Activated T-helper 17 cell treated with anti-CD3 and anti-CD28 coated beads, Interleukin-2, amount 50 U/mL, for 72 hours (primary cell): ENCODE data around the gene ITGBL1. TPM values are rescaled to one million over a fixed set of nuclear protein-coding genes. Genes with fewer than 3 reads are reported as not detected.
A peak's percentile ranks its signal among the peaks of the same experiment; 100 is the strongest.
"Not testable (repeated sequence)": the region's sequence is repeated elsewhere in the genome, so short reads cannot be mapped to it uniquely, and the experiment has no call there.

Experiments
- ATAC-seq: fragments of 150-1000 bp; cut with Tn5 transposase; replicated peaks from 2 replicates; pipeline ENCODE4 v1.10.0; 2021; ENCODE audit warnings: mild to moderate bottlenecking, moderate library complexity
- H3K27ac Mint-ChIP-seq: one replicate; pipeline ENCODE4 v1.8.0; 2022; ENCODE audit warnings: mixed read lengths
- H3K27me3 Mint-ChIP-seq: one replicate; pipeline ENCODE4 v1.8.0; 2022; ENCODE audit warnings: mixed read lengths
- H3K36me3 Mint-ChIP-seq: one replicate; pipeline ENCODE4 v1.8.0; 2022; ENCODE audit warnings: low read depth, mild to moderate bottlenecking, mixed read lengths
- H3K4me1 Mint-ChIP-seq: one replicate; pipeline ENCODE4 v1.8.0; 2022; ENCODE audit warnings: mixed read lengths
- H3K4me3 Mint-ChIP-seq: one replicate; pipeline ENCODE4 v1.8.0; 2022; ENCODE audit warnings: mild to moderate bottlenecking, mixed read lengths
- H3K9me3 Mint-ChIP-seq: one replicate; pipeline ENCODE4 v1.8.0; 2022; ENCODE audit warnings: mixed read lengths
- total RNA-seq, 2 donors: library from RNA; stranded (reverse); gene quantifications; one replicate each; pipeline ENCODE4 v1.2.3, GENCODE V29; 2022

The ITGBL1 gene
- total RNA-seq, 2 donors from 2014 or later, result 0.05 TPM; not detected in 1

DNA sequence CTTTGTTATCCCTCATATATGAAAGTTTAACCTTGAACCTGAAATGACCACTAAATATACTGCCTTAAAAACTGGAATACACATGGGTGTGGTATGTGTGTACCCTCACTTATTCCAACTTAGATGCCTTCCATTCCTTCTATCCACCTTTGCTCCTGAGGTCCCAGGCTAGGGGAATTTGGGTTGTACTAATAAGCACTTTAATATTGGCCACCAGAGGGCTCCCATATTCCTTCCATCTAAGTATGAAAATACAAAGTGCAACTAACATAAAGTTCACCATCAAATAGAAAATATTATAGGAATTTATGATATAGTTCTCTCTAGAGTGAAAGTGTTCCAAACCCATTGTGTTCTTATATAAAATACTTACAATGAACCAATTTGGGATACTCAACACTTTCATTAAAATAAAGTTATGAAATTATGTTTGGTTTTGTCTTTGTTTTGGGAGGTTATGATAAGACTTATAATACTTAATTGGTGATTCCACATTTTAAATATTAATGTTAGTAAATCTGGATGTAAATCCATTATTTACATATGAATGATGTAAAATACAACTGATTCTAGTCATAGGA is 62.3 kb downstream of the ITGBL1 start:
- no peak overlapping the region for H3K27ac Mint-ChIP-seq
- ATAC-seq, result no peak
- no peak overlapping the region for H3K4me3 Mint-ChIP-seq
- no peaks in the 10 kb centered on the region for H3K9me3 Mint-ChIP-seq
- peaks cover 9% of the 10 kb centered on the region for H3K4me1 Mint-ChIP-seq
- H3K36me3 Mint-ChIP-seq, result no peaks in the 10 kb centered on the region
- peaks cover 3% of the 10 kb centered on the region for H3K27me3 Mint-ChIP-seq

DNA sequence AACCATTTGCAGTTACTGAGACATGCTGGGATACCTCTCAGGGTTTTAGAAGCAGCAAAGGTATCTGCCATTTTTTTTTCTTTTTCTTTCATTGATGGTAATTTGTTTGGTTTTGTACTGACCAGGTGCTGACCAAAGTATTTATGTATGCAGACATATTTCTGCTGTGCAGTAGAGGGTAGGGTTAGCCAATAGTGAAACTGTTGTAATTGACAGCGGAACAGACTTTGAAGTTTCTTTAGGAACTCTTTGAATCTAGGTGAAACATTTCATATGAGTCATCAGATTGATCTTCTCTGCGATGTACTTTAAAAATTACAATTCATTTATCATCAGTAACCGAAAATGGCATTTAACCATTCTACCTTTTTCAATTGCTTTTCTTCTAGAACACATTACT is 63.0 kb downstream of the ITGBL1 start:
- peaks cover 13% of the 10 kb centered on the region for H3K4me1 Mint-ChIP-seq

DNA sequence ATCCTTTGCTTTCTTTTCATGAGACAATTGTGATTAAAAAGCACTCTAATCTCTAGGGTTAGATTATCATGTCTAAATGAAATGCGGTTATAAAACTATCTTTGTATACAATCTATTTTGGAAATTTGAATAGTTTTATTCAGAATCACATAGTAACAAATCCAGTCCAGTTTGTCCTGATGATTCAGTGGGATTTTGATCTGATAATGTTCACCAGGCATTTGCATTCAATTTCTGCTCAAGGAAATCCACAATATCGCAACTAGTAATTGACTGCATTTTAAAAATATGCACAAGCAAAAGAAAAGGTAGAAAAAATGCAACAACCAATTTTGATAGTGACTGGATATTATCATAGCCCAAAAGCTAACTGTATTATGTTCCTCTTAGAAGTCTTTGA is 63.8 kb downstream of the ITGBL1 start:
- peaks cover 3% of the 10 kb centered on the region for H3K27me3 Mint-ChIP-seq
- no peaks in the 10 kb centered on the region for H3K36me3 Mint-ChIP-seq
- no peak overlapping the region for H3K4me3 Mint-ChIP-seq
- no peak overlapping the region for H3K27ac Mint-ChIP-seq
- H3K9me3 Mint-ChIP-seq, result no peaks in the 10 kb centered on the region
- peaks cover 20% of the 10 kb centered on the region for H3K4me1 Mint-ChIP-seq
- ATAC-seq, result no peak

More for the DNA sequence above, 63.0 kb downstream of the ITGBL1 start:
- H3K9me3 Mint-ChIP-seq, result no peaks in the 10 kb centered on the region
- no peaks in the 10 kb centered on the region for H3K36me3 Mint-ChIP-seq
- peak overlapping the region; percentile 9 for H3K4me3 Mint-ChIP-seq
- ATAC-seq, result peak; percentile 67
- peaks cover 3% of the 10 kb centered on the region for H3K27me3 Mint-ChIP-seq
- no peak overlapping the region for H3K27ac Mint-ChIP-seq

DNA sequence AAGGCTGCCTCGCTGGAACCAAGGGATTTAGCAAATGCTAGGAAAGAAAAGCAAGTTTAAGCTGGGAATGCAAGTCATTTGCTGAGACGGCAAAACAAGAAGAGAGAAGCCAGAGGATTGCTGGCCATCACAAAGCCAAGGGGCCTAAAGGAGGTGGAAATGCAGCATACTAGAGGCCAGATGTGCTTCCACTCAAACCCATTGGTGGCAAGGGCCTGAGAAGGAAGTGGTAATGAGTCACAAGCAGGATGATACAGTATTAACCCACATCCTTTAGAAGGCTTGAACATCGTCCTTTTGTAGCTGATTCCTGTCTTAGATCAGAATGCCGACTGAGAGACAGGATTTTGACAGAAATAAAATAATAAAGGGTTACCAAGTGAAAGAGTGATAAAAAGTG is 68.2 kb downstream of the ITGBL1 start:
- H3K27ac Mint-ChIP-seq, result peak overlapping the region; percentile 49
- no peaks in the 10 kb centered on the region for H3K36me3 Mint-ChIP-seq
- H3K4me1 Mint-ChIP-seq, result peaks cover 20% of the 10 kb centered on the region
- peak; percentile 98 for ATAC-seq
- H3K27me3 Mint-ChIP-seq, result no peaks in the 10 kb centered on the region
- H3K4me3 Mint-ChIP-seq, result peak overlapping the region; percentile 55
- no peaks in the 10 kb centered on the region for H3K9me3 Mint-ChIP-seq

DNA sequence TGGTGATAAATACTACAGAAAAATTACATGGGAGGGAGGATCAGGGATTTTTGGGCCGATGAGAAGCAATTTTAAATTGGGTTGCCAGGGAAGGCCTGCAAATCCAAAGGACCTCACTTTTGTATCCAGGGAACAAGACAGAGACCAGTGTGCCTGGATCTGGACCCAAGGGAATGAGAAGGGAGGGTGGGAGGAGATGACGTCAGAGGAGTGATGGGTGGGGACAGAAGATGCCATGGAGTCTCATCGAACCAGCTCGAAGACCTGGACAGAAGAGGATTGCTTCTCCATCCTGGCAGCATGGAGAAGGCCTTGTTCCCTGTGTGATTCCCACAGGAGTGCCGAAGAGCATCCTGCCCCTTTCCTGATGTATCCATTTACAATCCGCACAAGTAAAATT is 68.9 kb downstream of the ITGBL1 start:
- ATAC-seq, result no peak
- H3K9me3 Mint-ChIP-seq, result no peaks in the 10 kb centered on the region
- no peaks in the 10 kb centered on the region for H3K27me3 Mint-ChIP-seq
- peaks cover 18% of the 10 kb centered on the region for H3K4me1 Mint-ChIP-seq
- no peaks in the 10 kb centered on the region for H3K36me3 Mint-ChIP-seq
- no peak overlapping the region for H3K4me3 Mint-ChIP-seq
- no peak overlapping the region for H3K27ac Mint-ChIP-seq

DNA sequence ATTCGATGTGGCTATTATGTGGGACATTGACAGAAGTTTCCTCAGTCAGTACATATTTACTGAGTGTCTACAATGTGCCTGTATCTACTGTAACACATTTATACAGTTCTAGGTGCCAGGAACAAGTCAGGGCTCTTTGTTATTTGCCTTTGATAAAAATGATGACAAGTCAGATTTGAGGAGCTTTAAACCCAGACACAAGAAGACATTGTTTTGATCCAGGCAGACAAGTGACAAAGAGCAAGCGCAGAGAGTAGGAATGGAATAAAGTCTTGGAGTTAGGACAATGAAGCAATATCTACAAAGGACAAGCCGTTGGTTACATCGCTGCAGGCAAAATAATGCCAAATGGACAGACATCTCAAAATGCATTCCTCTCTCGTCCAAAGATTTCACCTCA is 70.1 kb downstream of the ITGBL1 start:
- Mint-ChIP-seq H3K4me1 (peaks cover 18% of the 10 kb centered on the region), H3K27ac (no peak overlapping the region), H3K4me3 (no peak overlapping the region), H3K36me3 (no peaks in the 10 kb centered on the region), H3K9me3 (no peaks in the 10 kb centered on the region), H3K27me3 (no peaks in the 10 kb centered on the region)
- ATAC-seq, result no peak

DNA sequence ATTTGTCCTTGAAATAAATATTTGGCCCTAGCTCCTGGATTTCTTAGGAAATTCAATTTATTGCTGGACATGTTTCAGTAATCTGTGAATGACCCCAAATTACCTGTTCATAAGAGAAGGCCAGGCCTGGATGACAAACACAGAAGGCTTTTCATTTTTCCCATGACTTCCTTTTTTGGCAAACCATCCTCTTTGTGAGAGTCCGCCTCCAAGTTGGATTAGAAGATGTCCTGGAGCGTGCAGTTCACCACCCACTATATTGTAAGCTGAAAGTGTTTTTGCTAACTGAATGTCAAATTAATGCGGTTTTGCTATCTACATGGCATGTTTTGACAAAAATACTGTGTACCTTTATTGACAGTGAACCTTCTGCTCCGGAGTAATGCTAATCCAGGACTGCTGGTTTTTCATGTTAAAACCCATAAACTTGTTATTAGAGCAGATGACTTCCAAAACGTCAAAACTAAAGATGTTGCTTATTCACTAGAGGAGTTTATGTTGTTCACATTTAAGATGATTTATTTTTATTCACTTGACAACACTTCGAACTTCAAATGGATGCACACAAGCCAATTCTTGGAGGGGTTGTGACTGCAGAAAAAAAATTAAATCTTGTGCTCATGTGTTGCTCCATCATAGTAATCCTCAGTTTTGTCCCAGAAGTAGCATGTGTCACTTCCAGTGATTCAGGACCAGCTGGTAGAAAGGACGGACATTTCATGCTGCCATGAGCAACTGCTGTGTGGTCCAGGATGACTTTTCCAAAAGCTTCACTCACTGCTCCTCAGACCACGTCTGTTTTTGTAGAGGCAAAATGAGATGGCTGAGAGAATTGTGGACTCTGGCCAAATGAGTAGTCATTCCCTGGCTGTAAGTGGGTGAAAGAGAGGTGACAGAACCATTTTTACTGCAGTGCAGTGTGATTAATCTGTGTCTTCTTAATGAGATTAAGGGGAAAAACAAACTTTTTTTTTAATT is 71.0 kb downstream of the ITGBL1 start:
- H3K27ac Mint-ChIP-seq, result no peak overlapping the region
- H3K9me3 Mint-ChIP-seq, result no peaks in the 10 kb centered on the region
- H3K4me3 Mint-ChIP-seq, result no peak overlapping the region
- peaks cover 18% of the 10 kb centered on the region for H3K4me1 Mint-ChIP-seq
- H3K27me3 Mint-ChIP-seq, result no peaks in the 10 kb centered on the region
- H3K36me3 Mint-ChIP-seq, result no peaks in the 10 kb centered on the region
- ATAC-seq, result no peak

DNA sequence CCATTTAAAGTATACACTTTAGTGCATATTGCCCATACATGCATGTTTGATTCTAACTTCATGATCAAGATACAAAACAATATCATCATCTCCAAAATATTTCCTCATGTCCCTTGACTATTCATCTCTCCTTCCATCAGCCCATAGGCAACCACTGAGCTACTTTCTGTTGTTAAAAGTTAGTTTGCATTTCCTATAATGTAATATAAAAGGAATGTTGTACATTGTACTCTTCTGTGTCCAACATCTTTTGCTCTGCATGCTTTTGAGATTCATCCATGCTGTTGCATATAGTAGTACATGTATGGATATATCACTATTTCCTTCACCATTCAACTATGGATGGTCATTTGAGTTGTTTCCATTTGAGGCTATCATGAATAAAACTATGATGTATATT is 74.7 kb downstream of the ITGBL1 start:
- H3K4me1 Mint-ChIP-seq, result no peaks in the 10 kb centered on the region
- no peaks in the 10 kb centered on the region for H3K9me3 Mint-ChIP-seq
- ATAC-seq, result no peak
- H3K27me3 Mint-ChIP-seq, result peaks cover 7% of the 10 kb centered on the region
- H3K4me3 Mint-ChIP-seq, result no peak overlapping the region
- H3K27ac Mint-ChIP-seq, result no peak overlapping the region
- no peaks in the 10 kb centered on the region for H3K36me3 Mint-ChIP-seq

DNA sequence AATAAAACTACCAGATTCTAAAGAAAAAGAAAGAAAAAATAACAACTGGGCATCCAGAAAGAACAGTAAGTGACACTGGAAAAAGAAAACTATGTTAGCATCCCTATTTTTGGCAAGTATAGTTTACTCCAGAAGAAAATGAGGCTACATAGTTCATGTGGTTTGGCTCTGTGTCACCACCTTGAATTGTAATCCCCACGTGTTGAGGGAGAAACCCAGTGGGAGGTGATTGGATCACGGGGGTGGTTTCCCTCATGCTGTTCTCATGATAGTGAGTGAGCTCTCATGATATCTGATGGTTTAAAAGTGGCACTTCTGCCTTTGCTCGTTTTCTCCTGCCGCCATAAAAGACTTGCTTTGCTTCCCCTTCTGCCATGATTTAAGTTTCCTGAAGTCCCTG is 76.9 kb downstream of the ITGBL1 start:
- H3K9me3 Mint-ChIP-seq, result no peaks in the 10 kb centered on the region
- ATAC-seq, result peak; percentile 91
- H3K27me3 Mint-ChIP-seq, result peaks cover 7% of the 10 kb centered on the region
- no peaks in the 10 kb centered on the region for H3K4me1 Mint-ChIP-seq
- no peaks in the 10 kb centered on the region for H3K36me3 Mint-ChIP-seq
- H3K4me3 Mint-ChIP-seq, result no peak overlapping the region
- no peak overlapping the region for H3K27ac Mint-ChIP-seq

DNA sequence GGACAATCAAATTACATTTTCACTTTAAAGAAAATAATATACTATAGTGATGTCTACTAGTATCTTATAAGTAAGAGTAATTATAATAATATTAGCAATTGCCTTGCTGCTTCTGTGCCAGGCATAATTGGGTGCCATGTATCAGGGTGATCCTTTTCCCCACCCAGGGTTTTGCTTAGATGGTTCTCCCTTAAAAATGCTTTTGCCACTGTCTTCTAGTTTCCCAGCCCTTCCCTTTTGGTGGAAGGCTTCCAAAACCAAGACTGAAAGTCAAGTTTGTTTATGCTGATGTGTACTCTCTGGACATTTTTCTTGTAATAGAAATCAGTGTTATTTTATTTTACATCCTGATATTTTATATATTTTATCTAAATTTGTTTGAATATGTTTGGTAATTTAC is 77.8 kb downstream of the ITGBL1 start:
- no peak overlapping the region for H3K4me3 Mint-ChIP-seq
- H3K27me3 Mint-ChIP-seq, result peaks cover 7% of the 10 kb centered on the region
- H3K36me3 Mint-ChIP-seq, result no peaks in the 10 kb centered on the region
- no peak for ATAC-seq
- no peaks in the 10 kb centered on the region for H3K9me3 Mint-ChIP-seq
- H3K4me1 Mint-ChIP-seq, result no peaks in the 10 kb centered on the region
- no peak overlapping the region for H3K27ac Mint-ChIP-seq

DNA sequence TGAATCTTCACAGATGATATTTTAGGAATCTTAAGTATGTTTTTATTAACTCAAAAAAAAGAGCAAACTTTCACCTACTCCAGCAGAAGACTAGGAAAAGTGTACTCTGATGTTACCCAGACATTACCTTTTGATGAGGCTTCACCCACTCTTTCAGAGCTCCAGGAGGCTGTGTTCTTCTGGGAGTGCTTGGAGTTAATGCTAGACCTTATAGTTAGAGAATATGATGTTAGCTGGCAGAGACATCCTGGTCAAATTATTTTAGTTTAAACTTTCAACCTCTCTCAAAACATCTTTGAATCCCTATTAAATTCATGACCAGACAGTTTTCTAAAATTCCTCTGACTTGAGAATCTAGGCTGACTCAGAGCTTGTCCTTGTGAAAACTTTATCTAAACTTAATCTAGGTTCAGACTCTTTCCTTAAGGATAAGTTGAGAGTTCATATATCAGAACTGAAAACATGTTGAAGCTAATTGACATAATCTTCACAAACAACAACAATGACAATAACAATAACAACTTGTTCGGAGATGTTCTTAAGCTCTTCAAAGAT is 82.8 kb downstream of the ITGBL1 start:
- Mint-ChIP-seq H3K9me3 (no peaks in the 10 kb centered on the region), H3K4me1 (no peaks in the 10 kb centered on the region), H3K27me3 (no peaks in the 10 kb centered on the region), H3K36me3 (no peaks in the 10 kb centered on the region), H3K4me3 (no peak overlapping the region), H3K27ac (no peak overlapping the region)
- no peak for ATAC-seq

DNA sequence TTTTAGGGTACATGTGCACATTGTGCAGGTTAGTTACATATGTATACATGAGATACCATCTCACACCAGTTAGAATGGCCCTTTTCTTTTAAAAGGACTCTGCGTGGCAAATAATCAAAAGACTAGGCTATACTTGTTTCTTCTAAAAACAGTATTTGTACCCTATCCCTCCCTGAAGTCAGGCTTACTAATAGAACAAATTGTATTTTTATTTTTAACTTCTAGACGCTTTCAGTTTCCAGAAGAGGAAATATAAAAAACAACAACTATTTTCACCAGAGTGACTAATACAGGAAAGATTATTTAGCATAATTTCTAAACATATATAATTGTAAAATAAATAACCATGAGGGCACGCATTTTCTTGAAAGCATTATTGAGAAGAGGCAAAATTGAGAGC is 83.6 kb downstream of the ITGBL1 start:
- no peaks in the 10 kb centered on the region for H3K36me3 Mint-ChIP-seq
- no peak overlapping the region for H3K27ac Mint-ChIP-seq
- ATAC-seq, result no peak
- H3K4me3 Mint-ChIP-seq, result no peak overlapping the region
- no peaks in the 10 kb centered on the region for H3K9me3 Mint-ChIP-seq
- H3K27me3 Mint-ChIP-seq, result no peaks in the 10 kb centered on the region
- H3K4me1 Mint-ChIP-seq, result no peaks in the 10 kb centered on the region

DNA sequence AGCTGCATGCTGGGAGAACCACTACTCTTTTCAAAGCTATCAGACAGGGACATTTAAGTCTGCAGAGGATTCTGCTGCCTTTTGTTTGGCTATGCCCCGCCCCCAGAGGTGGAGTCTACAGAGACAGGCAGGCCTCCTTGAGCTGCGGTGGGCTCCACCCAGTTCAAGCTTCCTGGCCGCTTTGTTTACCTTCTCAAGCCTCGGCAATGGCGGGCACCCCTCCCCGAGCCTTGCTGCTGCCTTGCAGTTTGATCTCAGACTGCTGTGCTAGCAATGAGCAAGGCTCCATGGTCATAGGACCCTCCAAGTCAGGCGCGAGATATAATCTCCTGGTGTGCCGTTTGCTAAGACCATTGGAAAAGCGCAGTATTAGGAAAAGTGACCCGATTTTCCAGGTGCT is 92.1 kb downstream of the ITGBL1 start:
- not testable (repeated sequence) for ATAC-seq, H3K27ac Mint-ChIP-seq, H3K4me3 Mint-ChIP-seq, H3K4me1 Mint-ChIP-seq, H3K9me3 Mint-ChIP-seq, H3K27me3 Mint-ChIP-seq, H3K36me3 Mint-ChIP-seq

DNA sequence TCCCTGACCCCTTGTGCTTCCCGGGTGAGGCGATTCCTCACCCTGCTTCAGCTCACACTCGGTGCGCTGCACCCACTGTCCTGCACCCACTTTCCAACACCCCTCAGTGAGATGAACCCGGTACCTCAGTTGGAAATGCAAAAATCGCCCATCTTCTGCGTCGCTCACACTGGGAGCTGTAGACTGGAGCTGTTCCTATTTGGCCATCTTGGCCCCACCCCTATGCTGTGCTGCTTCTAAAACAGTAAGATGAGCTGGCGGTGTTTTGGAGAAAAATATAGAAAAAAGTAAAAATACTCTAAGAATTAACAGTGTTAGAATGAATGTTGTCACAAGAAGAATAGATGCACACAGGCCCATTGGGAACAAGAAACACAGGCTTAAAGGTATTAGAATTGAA is 92.5 kb downstream of the ITGBL1 start:
- H3K4me3 Mint-ChIP-seq, result no peak overlapping the region
- no peak overlapping the region for H3K27ac Mint-ChIP-seq
- no peak for ATAC-seq
- H3K9me3 Mint-ChIP-seq, result no peaks in the 10 kb centered on the region
- no peaks in the 10 kb centered on the region for H3K36me3 Mint-ChIP-seq
- H3K27me3 Mint-ChIP-seq, result no peaks in the 10 kb centered on the region
- no peaks in the 10 kb centered on the region for H3K4me1 Mint-ChIP-seq

DNA sequence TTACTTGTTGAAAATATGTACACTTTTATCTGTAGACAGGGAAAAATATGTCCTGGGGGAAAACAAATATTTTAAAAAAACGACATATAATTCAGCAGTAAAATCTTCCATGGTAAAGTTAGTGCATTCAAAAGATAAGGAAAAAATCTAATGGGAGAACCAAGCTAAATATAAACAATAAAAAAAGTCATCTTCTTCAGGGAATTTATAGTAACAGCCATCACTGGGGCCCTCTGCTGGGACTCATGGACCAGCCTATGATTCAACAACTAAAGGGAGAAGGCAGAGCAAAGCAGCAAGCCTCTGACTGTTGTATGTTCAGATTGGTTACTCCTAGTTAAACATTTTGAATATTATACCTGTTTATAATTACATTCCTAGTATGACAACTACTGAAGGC is 93.0 kb downstream of the ITGBL1 start:
- no peaks in the 10 kb centered on the region for H3K36me3 Mint-ChIP-seq
- no peak overlapping the region for H3K4me3 Mint-ChIP-seq
- no peak for ATAC-seq
- H3K9me3 Mint-ChIP-seq, result no peaks in the 10 kb centered on the region
- no peak overlapping the region for H3K27ac Mint-ChIP-seq
- no peaks in the 10 kb centered on the region for H3K4me1 Mint-ChIP-seq
- H3K27me3 Mint-ChIP-seq, result no peaks in the 10 kb centered on the region
